ENCODE data around the gene FOXP1. TPM values are rescaled to one million over a fixed set of nuclear protein-coding genes. Genes with fewer than 3 reads are reported as not detected.

FOXP1 gene
- total RNA-seq, 1 donor from 2014 or later, result 27.3 TPM

DNA sequence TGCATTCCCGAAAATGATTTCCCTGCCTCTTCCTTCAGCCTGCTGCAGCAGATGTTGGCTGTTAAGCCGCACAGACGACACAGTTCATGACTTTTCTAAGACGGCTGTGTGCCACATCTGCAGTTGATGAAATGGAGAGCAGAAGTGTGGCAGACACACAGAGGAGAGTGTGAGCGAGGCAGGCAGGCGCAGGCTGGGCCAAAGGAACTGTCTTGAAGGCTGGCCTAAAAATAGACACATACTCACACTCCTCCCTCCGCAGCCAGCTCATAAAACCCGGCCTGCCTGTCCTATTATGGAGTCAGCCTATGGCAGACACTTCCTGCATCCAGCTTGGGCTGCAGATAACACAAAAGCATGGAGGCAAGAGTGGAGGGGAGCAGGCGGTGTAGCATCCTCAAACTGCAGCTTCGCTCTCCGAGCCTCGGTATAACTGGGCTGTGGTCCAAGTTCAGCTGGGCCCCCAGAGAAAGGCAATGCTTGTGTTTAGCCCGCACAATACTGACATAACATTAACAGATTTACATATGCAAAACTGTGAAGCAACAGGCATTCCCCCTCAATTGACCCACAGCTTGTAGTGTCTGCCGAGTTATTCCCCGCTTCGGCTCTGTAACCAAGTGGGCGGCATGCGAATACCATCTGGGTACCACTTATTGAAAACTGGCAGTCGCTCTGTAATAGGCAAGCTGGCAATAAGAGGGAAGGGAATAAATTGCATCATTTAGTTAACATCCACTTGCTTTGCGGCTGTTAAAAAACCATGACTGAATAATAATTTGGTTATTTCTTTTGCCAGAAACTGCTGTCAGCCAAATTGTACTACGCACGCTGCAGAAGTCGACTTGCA, 40.8 kb downstream of the FOXP1 start:
- Histone ChIP-seq H3K79me2 (ENCODE audit: low read depth) (no peaks in the 10 kb centered on the region), H3K9ac (no peak overlapping the region), H4K20me1 (ENCODE audit: low read depth) (peaks cover 7% of the 10 kb centered on the region), H3K9me3 (ENCODE audit: low read depth) (no peaks in the 10 kb centered on the region), H3F3A (ENCODE audit: low read depth) (no peaks in the 10 kb centered on the region), H3K36me3 (no peaks in the 10 kb centered on the region), H3K27ac (no peak overlapping the region), H3K4me1 (no peaks in the 10 kb centered on the region), H3K4me3 (no peak overlapping the region), H3K4me2 (no peak overlapping the region), H3K27me3 (no peaks in the 10 kb centered on the region), H2AFZ (replicated peaks) (no peak overlapping the region)
- peaks cover 10% of the 10 kb centered on the region for H3K36me3 Mint-ChIP-seq
- no peak overlapping the region for H3K27ac Mint-ChIP-seq
- no peak for DNase-seq (ENCODE audit: low spot score)
- H3K4me3 Mint-ChIP-seq, result no peak overlapping the region
- TF ChIP-seq, protein P1, sequence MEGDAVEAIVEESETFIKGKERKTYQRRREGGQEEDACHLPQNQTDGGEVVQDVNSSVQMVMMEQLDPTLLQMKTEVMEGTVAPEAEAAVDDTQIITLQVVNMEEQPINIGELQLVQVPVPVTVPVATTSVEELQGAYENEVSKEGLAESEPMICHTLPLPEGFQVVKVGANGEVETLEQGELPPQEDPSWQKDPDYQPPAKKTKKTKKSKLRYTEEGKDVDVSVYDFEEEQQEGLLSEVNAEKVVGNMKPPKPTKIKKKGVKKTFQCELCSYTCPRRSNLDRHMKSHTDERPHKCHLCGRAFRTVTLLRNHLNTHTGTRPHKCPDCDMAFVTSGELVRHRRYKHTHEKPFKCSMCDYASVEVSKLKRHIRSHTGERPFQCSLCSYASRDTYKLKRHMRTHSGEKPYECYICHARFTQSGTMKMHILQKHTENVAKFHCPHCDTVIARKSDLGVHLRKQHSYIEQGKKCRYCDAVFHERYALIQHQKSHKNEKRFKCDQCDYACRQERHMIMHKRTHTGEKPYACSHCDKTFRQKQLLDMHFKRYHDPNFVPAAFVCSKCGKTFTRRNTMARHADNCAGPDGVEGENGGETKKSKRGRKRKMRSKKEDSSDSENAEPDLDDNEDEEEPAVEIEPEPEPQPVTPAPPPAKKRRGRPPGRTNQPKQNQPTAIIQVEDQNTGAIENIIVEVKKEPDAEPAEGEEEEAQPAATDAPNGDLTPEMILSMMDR (IDR thresholded peaks at IDR 0.05), result no peak
- TF ChIP-seq EZH2 (IDR thresholded peaks at IDR 0.05) (no peak), EZH2phosphoT487 (IDR thresholded peaks at IDR 0.05) (no peak)
- peaks cover 4% of the 10 kb centered on the region for H3K27me3 Mint-ChIP-seq (ENCODE audit: insufficient read depth, low read depth)
- H3K9me3 Mint-ChIP-seq, result peaks cover 3% of the 10 kb centered on the region
- peaks cover 18% of the 10 kb centered on the region for H3K4me1 Mint-ChIP-seq

GRCh38 chr3:71541313-71541712, 42.2 kb downstream of the FOXP1 start:
- Histone ChIP-seq H3K27ac (no peak overlapping the region), H4K20me1 (ENCODE audit: low read depth) (no peaks in the 10 kb centered on the region), H3K9me3 (ENCODE audit: low read depth) (no peaks in the 10 kb centered on the region), H3K4me1 (no peaks in the 10 kb centered on the region), H2AFZ (replicated peaks) (no peak overlapping the region), H3F3A (ENCODE audit: low read depth) (no peaks in the 10 kb centered on the region), H3K4me3 (no peak overlapping the region), H3K4me2 (no peak overlapping the region), H3K9ac (no peak overlapping the region), H3K27me3 (no peaks in the 10 kb centered on the region), H3K79me2 (ENCODE audit: low read depth) (no peaks in the 10 kb centered on the region), H3K36me3 (no peaks in the 10 kb centered on the region)
- TF ChIP-seq EZH2phosphoT487 (IDR thresholded peaks at IDR 0.05) (no peak), EZH2 (IDR thresholded peaks at IDR 0.05) (no peak)
- TF ChIP-seq, protein P1 (IDR thresholded peaks at IDR 0.05), result no peak
- no peak for DNase-seq (ENCODE audit: low spot score)
- Mint-ChIP-seq H3K36me3 (peaks cover 10% of the 10 kb centered on the region), H3K27me3 (ENCODE audit: insufficient read depth, low read depth) (peaks cover 4% of the 10 kb centered on the region), H3K9me3 (peaks cover 3% of the 10 kb centered on the region), H3K4me1 (peaks cover 27% of the 10 kb centered on the region), H3K4me3 (no peak overlapping the region), H3K27ac (no peak overlapping the region)

DNA sequence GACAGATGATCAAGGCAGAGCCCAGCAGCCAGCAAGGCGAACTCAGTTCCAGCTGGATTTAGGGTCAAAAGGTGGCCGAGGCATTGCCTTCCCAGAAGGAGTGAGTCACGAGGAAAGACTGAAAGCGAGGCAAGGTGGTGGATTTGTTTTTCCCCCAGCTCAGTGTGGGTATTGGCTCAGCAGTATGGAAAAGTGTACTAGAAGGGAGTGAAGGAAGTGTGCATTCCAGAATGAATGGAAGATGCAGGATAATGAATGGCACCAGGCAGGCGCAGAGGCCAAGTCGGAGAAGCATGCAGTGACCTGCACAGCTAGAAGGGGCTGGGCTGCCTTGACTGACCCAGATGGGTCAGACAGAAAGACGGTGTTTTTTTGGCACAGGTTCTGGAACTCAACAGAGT, 46.3 kb downstream of the FOXP1 start:
- H3K9me3 ChIP-seq (ENCODE audit: low read depth), result no peaks in the 10 kb centered on the region
- H3K36me3 Mint-ChIP-seq, result peaks cover 10% of the 10 kb centered on the region
- H3K4me3 ChIP-seq, result no peak overlapping the region
- no peaks in the 10 kb centered on the region for H3K36me3 ChIP-seq
- H3K4me1 ChIP-seq, result no peaks in the 10 kb centered on the region
- no peak overlapping the region for H3K4me3 Mint-ChIP-seq
- H3K27me3 ChIP-seq, result no peaks in the 10 kb centered on the region
- H3K4me1 Mint-ChIP-seq, result peaks cover 26% of the 10 kb centered on the region
- H4K20me1 ChIP-seq (ENCODE audit: low read depth), result no peaks in the 10 kb centered on the region
- no peak overlapping the region for H3K27ac ChIP-seq
- no peaks in the 10 kb centered on the region for H3K79me2 ChIP-seq (ENCODE audit: low read depth)
- no peaks in the 10 kb centered on the region for H3K27me3 Mint-ChIP-seq (ENCODE audit: insufficient read depth, low read depth)
- H3K9ac ChIP-seq, result no peak overlapping the region
- H3K4me2 ChIP-seq, result no peak overlapping the region
- DNase-seq (ENCODE audit: low spot score), result no peak
- H2AFZ ChIP-seq (replicated peaks), result no peak overlapping the region
- no peak overlapping the region for H3K27ac Mint-ChIP-seq
- H3F3A ChIP-seq (ENCODE audit: low read depth), result no peaks in the 10 kb centered on the region
- TF ChIP-seq EZH2phosphoT487 (IDR thresholded peaks at IDR 0.05), result no peak
- TF ChIP-seq, protein P1 (IDR thresholded peaks at IDR 0.05), result no peak
- H3K9me3 Mint-ChIP-seq, result peaks cover 3% of the 10 kb centered on the region

Data from neural progenitor cell (in vitro differentiated cells).